ENCODE measurements around the gene DLK2.

The DLK2 gene

DNA sequence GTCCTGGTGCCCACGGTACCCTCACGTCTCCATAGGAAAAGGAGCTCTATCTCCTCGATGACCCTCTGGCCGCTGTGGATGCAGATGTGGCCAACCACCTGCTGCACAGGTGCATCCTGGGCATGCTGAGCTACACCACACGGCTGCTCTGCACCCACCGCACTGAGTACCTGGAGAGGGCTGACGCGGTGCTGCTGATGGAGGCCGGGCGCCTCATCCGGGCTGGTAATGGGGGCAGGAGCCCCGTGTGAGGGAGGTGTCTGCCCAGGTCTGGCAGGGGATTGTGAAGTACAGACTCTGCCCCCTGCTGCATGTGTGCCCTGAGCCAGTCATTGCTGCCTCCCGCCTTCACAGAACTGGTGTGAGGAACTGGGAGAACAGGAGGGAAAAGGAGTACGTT is 12.4 kb downstream of the DLK2 start:
- no peak overlapping the region for H3K27ac ChIP-seq (ENCODE audit: low read length)
- no peaks in the 10 kb centered on the region for H3K36me3 ChIP-seq (replicated peaks; ENCODE audit: insufficient read depth, low read length)
- H3K9me3 ChIP-seq (replicated peaks; ENCODE audit: insufficient read depth, low read length) = no peaks in the 10 kb centered on the region
- TF ChIP-seq EZH2phosphoT487 (IDR thresholded peaks at IDR 0.05; ENCODE audit: low read length) = no peak
- no peak for TF ChIP-seq EZH2 (optimal IDR thresholded peaks at IDR 0.05; ENCODE audit: low read depth, low read length)
- TF ChIP-seq, protein P1, sequence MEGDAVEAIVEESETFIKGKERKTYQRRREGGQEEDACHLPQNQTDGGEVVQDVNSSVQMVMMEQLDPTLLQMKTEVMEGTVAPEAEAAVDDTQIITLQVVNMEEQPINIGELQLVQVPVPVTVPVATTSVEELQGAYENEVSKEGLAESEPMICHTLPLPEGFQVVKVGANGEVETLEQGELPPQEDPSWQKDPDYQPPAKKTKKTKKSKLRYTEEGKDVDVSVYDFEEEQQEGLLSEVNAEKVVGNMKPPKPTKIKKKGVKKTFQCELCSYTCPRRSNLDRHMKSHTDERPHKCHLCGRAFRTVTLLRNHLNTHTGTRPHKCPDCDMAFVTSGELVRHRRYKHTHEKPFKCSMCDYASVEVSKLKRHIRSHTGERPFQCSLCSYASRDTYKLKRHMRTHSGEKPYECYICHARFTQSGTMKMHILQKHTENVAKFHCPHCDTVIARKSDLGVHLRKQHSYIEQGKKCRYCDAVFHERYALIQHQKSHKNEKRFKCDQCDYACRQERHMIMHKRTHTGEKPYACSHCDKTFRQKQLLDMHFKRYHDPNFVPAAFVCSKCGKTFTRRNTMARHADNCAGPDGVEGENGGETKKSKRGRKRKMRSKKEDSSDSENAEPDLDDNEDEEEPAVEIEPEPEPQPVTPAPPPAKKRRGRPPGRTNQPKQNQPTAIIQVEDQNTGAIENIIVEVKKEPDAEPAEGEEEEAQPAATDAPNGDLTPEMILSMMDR (IDR thresholded peaks at IDR 0.05; ENCODE audit: low read length) = no peak
- no peak overlapping the region for H3K4me2 ChIP-seq (ENCODE audit: low read depth, low read length)
- H3K4me1 ChIP-seq (ENCODE audit: low read length) = no peaks in the 10 kb centered on the region
- H2AFZ ChIP-seq (ENCODE audit: low read length) = no peak overlapping the region
- no peaks in the 10 kb centered on the region for H3K27me3 ChIP-seq (replicated peaks; ENCODE audit: insufficient read depth, low read length)
- H3K4me3 ChIP-seq (ENCODE audit: low read length) = no peak overlapping the region
- H3K79me2 ChIP-seq (ENCODE audit: low read length) = no peaks in the 10 kb centered on the region
- H3K9me2 ChIP-seq (replicated peaks; ENCODE audit: insufficient read depth, low read length) = no peaks in the 10 kb centered on the region
- H3K9ac ChIP-seq (ENCODE audit: low read length) = no peak overlapping the region
- DNase-seq = no peak
- no peaks in the 10 kb centered on the region for H3F3A ChIP-seq (ENCODE audit: insufficient read depth, low read length)
- no peaks in the 10 kb centered on the region for H4K20me1 ChIP-seq (ENCODE audit: insufficient read depth, low read length)

DNA sequence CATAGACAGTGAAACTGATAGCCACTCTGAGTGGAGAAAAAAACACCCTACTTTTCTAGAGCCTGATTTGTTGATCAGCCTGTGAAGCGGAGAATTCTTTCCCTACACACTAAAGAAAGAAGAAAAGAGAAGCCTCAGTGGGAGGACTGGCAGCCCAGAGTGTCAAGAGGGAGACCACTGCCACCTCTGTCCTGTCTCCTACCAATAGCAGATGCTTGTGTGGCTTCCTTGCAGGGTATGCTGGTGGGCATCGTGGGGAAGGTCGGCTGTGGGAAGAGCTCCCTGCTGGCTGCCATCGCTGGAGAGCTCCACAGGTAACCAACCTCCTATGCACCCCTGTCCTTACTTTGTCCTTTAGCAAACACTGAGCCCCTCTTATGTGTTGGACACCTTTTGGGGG is 17.6 kb downstream of the DLK2 start:
- no peak overlapping the region for H2AFZ ChIP-seq (ENCODE audit: low read length)
- no peak overlapping the region for H3K4me3 ChIP-seq (ENCODE audit: low read length)
- TF ChIP-seq EZH2phosphoT487 (IDR thresholded peaks at IDR 0.05; ENCODE audit: low read length) (no peak), EZH2 (optimal IDR thresholded peaks at IDR 0.05; ENCODE audit: low read depth, low read length) (no peak)
- TF ChIP-seq, protein P1 (IDR thresholded peaks at IDR 0.05; ENCODE audit: low read length) = no peak
- DNase-seq = no peak
- H4K20me1 ChIP-seq (ENCODE audit: insufficient read depth, low read length) = no peaks in the 10 kb centered on the region
- H3K27me3 ChIP-seq (replicated peaks; ENCODE audit: insufficient read depth, low read length) = no peaks in the 10 kb centered on the region
- no peaks in the 10 kb centered on the region for H3K4me1 ChIP-seq (ENCODE audit: low read length)
- no peaks in the 10 kb centered on the region for H3F3A ChIP-seq (ENCODE audit: insufficient read depth, low read length)
- H3K27ac ChIP-seq (ENCODE audit: low read length) = no peak overlapping the region
- no peaks in the 10 kb centered on the region for H3K9me3 ChIP-seq (replicated peaks; ENCODE audit: insufficient read depth, low read length)
- no peak overlapping the region for H3K9ac ChIP-seq (ENCODE audit: low read length)
- no peaks in the 10 kb centered on the region for H3K79me2 ChIP-seq (ENCODE audit: low read length)
- no peaks in the 10 kb centered on the region for H3K9me2 ChIP-seq (replicated peaks; ENCODE audit: insufficient read depth, low read length)
- H3K36me3 ChIP-seq (replicated peaks; ENCODE audit: insufficient read depth, low read length) = no peaks in the 10 kb centered on the region
- H3K4me2 ChIP-seq (ENCODE audit: low read depth, low read length) = no peak overlapping the region

DNA sequence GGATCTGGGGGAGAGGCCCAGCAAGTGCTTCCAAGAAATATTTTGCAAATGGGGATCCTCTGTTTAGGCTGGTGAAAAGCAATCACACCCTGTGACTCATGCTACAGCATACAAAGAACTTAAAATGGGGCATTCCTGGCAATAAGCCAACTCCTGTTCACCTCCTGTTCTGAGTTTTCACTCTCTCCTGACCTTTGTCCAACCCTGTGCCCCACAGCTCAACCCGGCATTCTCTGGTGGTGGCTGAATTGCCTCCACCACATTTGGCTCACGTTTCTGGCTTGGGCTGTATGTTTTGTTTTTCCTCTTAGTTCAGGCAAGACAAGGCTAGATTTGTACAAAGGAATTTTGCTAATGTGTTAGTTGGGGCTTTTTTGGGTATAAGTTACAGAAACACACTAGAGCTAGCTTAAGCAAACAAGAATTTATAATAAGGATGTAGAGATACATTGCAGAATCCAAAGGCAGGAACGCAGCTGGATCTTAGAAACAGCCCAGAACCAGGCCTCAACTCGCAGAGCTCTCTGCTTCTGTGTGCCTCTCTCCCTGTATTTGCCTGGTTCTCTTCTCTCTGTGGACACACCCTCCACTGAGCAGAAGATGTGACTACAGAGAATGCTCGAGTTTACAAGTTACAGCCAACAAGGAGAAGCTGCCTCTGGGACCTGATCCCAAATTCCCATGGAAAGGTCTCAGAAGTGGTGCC is 18.6 kb downstream of the DLK2 start:
- Histone ChIP-seq H3K36me3 (replicated peaks; ENCODE audit: insufficient read depth, low read length) (no peaks in the 10 kb centered on the region), H3K27ac (ENCODE audit: low read length) (no peak overlapping the region), H3K9me3 (replicated peaks; ENCODE audit: insufficient read depth, low read length) (no peaks in the 10 kb centered on the region), H3F3A (ENCODE audit: insufficient read depth, low read length) (no peaks in the 10 kb centered on the region), H4K20me1 (ENCODE audit: insufficient read depth, low read length) (no peaks in the 10 kb centered on the region), H3K4me1 (ENCODE audit: low read length) (no peaks in the 10 kb centered on the region), H3K4me2 (ENCODE audit: low read depth, low read length) (no peak overlapping the region), H3K9me2 (replicated peaks; ENCODE audit: insufficient read depth, low read length) (no peaks in the 10 kb centered on the region), H3K79me2 (ENCODE audit: low read length) (no peaks in the 10 kb centered on the region), H3K27me3 (replicated peaks; ENCODE audit: insufficient read depth, low read length) (no peaks in the 10 kb centered on the region), H2AFZ (ENCODE audit: low read length) (no peak overlapping the region), H3K9ac (ENCODE audit: low read length) (no peak overlapping the region), H3K4me3 (ENCODE audit: low read length) (no peak overlapping the region)
- TF ChIP-seq EZH2 (optimal IDR thresholded peaks at IDR 0.05; ENCODE audit: low read depth, low read length) (no peak), EZH2phosphoT487 (IDR thresholded peaks at IDR 0.05; ENCODE audit: low read length) (no peak)
- TF ChIP-seq, protein P1 (IDR thresholded peaks at IDR 0.05; ENCODE audit: low read length) = no peak
- DNase-seq = no peak
